Medulla oblongata (tissue), 1 donor: ENCODE measurements around the gene SSH2.
A peak's percentile ranks its signal among the peaks of the same experiment; 100 is the strongest.
"Not testable (repeated sequence)": the region's sequence is repeated elsewhere in the genome, so short reads cannot be mapped to it uniquely, and the experiment has no call there.

Source experiments
- DNase-seq: peaks from one replicate; pipeline ENCODE4 v3.0.0-alpha.2; 2015; ENCODE audit errors: extremely low spot score

Gene SSH2

GRCh38 chr17:29740017-29740416 lies 190.0 kb downstream of the SSH2 start:
- DNase-seq: no peak

GRCh38 chr17:29734640-29735039 lies 195.4 kb downstream of the SSH2 start:
- no peak for DNase-seq

GRCh38 chr17:29733166-29733565 lies 196.9 kb downstream of the SSH2 start:
- DNase-seq: no peak

GRCh38 chr17:29732613-29733012 lies 197.4 kb downstream of the SSH2 start:
- DNase-seq: no peak

GRCh38 chr17:29732209-29732608 lies 197.8 kb downstream of the SSH2 start:
- no peak for DNase-seq

GRCh38 chr17:29731589-29731929 lies 198.5 kb downstream of the SSH2 start:
- DNase-seq: no peak

- no peak for DNase-seq
Measured at GRCh38 chr17:29728490-29728889, 201.5 kb downstream of the SSH2 start.

- no peak for DNase-seq
Measured at GRCh38 chr17:29726715-29727252, 203.2 kb downstream of the SSH2 start.

- not testable (repeated sequence) for DNase-seq
Measured at GRCh38 chr17:29725408-29725807, 204.6 kb downstream of the SSH2 start.

- DNase-seq: no peak
Measured at GRCh38 chr17:29723278-29724047, 206.6 kb downstream of the SSH2 start.

GRCh38 chr17:29722411-29723198 lies 207.4 kb downstream of the SSH2 start:
- peak; percentile 70 for DNase-seq

GRCh38 chr17:29720551-29720950 lies 209.5 kb downstream of the SSH2 start:
- no peak for DNase-seq

GRCh38 chr17:29719469-29719868 lies 210.6 kb downstream of the SSH2 start:
- DNase-seq: no peak

GRCh38 chr17:29718446-29719039 lies 211.5 kb downstream of the SSH2 start:
- DNase-seq: no peak

GRCh38 chr17:29717817-29718216 lies 212.2 kb downstream of the SSH2 start:
- no peak for DNase-seq

- no peak for DNase-seq
Measured at GRCh38 chr17:29716566-29716965, 213.5 kb downstream of the SSH2 start.

- DNase-seq: no peak
Measured at GRCh38 chr17:29715680-29716079, 214.3 kb downstream of the SSH2 start.

- DNase-seq: no peak
Measured at GRCh38 chr17:29714146-29714545, 215.9 kb downstream of the SSH2 start.

GRCh38 chr17:29713626-29714025 lies 216.4 kb downstream of the SSH2 start:
- no peak for DNase-seq

GRCh38 chr17:29711588-29712385 lies 218.2 kb downstream of the SSH2 start:
- DNase-seq: no peak

- DNase-seq: no peak
Measured at GRCh38 chr17:29710891-29711418, 219.1 kb downstream of the SSH2 start.

- DNase-seq: no peak
Measured at GRCh38 chr17:29710520-29710884, 219.5 kb downstream of the SSH2 start.
